Measurements from ENCODE around the gene SNORC.

The SNORC gene

GRCh38 chr2:232925153-232925820 is 55.2 kb downstream of the SNORC start:
- no peak for DNase-seq (ENCODE audit: low read depth in 2 of 3, low spot score in 1 of 3)

- DNase-seq (ENCODE audit: low read depth in 2 of 3, low spot score in 1 of 3), result no peak
Measured at GRCh38 chr2:232925821-232926156, 55.7 kb downstream of the SNORC start.

- DNase-seq (ENCODE audit: low read depth in 2 of 3, low spot score in 1 of 3), result no peak
Measured at GRCh38 chr2:232926431-232926939, 56.4 kb downstream of the SNORC start.

- DNase-seq (ENCODE audit: low read depth in 2 of 3, low spot score in 1 of 3), result no peak
Measured at GRCh38 chr2:232927032-232927792, 57.1 kb downstream of the SNORC start.

- no peak for DNase-seq (ENCODE audit: low read depth in 2 of 3, low spot score in 1 of 3)
Measured at GRCh38 chr2:232927793-232928550, 57.9 kb downstream of the SNORC start.

Data from stimulated activated CD4-positive, alpha-beta T cell treated with anti-CD3 and anti-CD28 coated beads, Interleukin-12 subunit alpha, Interleukin-12 subunit beta, amount 100 ng/mL, for 48 hours (primary cell).